HG02852 (cell line): ENCODE results near the gene NKD2.

Experiments used
- ATAC-seq: cut with Tn5 transposase; IDR thresholded peaks from one replicate; pipeline ENCODE4 v1.9.1; 2021; ENCODE audit warnings: mild to moderate bottlenecking, moderate library complexity; ENCODE audit not compliant: unreplicated experiment

The NKD2 gene

GRCh38 chr5:1029282-1029944 lies 20.8 kb downstream of the NKD2 start:
- ATAC-seq, result no peak

GRCh38 chr5:1029945-1030625 lies 21.5 kb downstream of the NKD2 start:
- ATAC-seq, result no peak

GRCh38 chr5:1030801-1031271 lies 22.2 kb downstream of the NKD2 start:
- no peak for ATAC-seq

GRCh38 chr5:1031306-1031959 lies 22.8 kb downstream of the NKD2 start:
- ATAC-seq, result no peak

GRCh38 chr5:1032011-1032410 lies 23.4 kb downstream of the NKD2 start:
- ATAC-seq, result no peak

- ATAC-seq, result no peak
Measured at GRCh38 chr5:1032551-1033027, 24.0 kb downstream of the NKD2 start.

GRCh38 chr5:1033178-1033577 lies 24.6 kb downstream of the NKD2 start:
- ATAC-seq, result no peak

- ATAC-seq, result no peak
Measured at GRCh38 chr5:1033606-1034420, 25.2 kb downstream of the NKD2 start.

- no peak for ATAC-seq
Measured at GRCh38 chr5:1034421-1034905, 25.9 kb downstream of the NKD2 start.

- ATAC-seq, result no peak
Measured at GRCh38 chr5:1034986-1035385, 26.4 kb downstream of the NKD2 start.

- ATAC-seq, result no peak
Measured at GRCh38 chr5:1035421-1036405, 27.1 kb downstream of the NKD2 start.

- no peak for ATAC-seq
Measured at GRCh38 chr5:1036504-1037122, 28.0 kb downstream of the NKD2 start.

GRCh38 chr5:1037123-1037670 lies 28.6 kb downstream of the NKD2 start:
- ATAC-seq, result no peak

GRCh38 chr5:1037671-1038416 lies 29.2 kb downstream of the NKD2 start:
- ATAC-seq, result no peak

- ATAC-seq, result no peak
Measured at GRCh38 chr5:1038417-1039209, 30.0 kb downstream of the NKD2 start.

- ATAC-seq, result no peak
Measured at GRCh38 chr5:1039210-1039548, 30.6 kb downstream of the NKD2 start.

GRCh38 chr5:1039706-1040260 lies 31.2 kb downstream of the NKD2 start:
- no peak for ATAC-seq
